ENCODE measurements around the gene ATP5F1E. TPM values are rescaled to one million over a fixed set of nuclear protein-coding genes. Genes with fewer than 3 reads are reported as not detected.
"Not testable (repeated sequence)": the region's sequence is repeated elsewhere in the genome, so short reads cannot be mapped to it uniquely, and the experiment has no call there.

ATP5F1E gene
- total RNA-seq, 1 donor from 2014 or later: 80.0 TPM

DNA sequence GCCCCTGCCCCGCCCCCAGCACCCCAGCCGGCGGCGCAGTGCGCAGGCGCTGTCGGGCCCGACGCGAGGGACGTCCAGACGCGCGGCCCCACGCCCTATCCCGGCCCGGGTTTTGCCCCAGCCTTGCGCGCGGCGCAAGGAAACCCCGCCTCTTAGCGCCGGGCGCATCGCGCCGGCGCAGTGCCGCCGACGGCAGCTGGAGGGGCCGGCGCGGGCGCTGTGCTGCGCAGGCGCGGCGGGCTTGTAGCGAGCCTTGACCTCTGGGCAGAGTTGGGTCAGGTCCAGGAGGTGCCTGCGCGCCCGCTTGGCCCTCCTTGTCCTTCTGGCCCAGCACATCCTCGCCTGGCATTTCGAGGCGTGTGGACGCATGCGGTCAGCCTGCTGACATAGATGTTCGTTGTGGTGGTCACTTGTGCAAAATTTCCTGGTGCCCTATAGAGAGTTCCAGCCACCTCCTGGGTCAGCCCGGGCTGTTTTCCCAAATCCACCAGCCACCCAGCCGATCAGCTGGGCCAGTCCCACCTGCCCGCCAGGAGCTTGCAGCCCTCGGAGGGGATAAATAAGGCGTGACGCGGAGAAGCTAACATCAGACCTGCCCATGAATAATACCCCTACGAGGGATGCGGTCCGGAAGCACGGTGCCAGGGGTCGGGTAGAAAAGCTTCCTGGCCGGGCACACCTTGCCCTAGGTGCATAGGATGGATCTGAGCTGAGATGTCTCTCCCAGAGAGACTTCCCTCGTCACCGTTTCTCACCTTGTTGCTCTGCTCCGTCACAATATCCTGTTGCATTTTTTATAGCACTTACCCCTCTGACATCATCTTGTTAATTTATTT is 10.9 kb upstream of the ATP5F1E start:
- peak; percentile 92 to 94 for DNase-seq (ENCODE audit: low read depth in 2 of 2)

DNA sequence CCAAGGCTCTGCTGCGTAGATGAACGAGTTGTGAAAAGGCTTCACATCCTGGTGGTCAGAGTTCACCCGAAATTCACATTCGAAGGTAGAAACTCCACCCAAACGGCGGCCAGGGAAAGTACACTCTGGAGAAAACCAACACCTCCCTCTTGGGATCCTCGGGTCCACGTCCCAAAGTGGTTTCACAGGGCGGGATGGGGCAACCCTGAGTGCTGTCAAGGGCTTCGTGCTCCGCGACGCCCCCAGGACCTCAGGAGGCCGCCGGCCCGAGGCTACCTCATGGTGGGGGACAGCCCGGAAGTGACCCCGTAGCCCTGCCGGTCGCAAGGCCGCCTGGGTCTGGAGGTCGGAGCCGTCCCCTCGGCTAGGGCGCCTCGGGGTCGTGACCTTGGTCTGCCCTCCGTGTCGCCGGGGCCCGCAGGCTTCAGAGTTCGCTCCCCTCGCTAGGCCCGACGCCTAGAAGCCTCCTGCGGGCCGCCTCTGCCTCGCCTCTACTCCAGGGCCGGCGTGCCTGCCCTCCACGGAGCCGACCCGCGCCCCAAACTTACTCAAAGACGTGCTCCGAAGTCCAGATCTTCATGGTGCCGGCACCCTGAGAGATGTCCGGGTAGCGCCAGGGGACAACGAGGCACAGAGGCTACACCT is 10.1 kb upstream of the ATP5F1E start, which contains the start of gene PRELID3B:
TSS of gene PRELID3B (minus strand) at position 636 of the 645 bp plus-strand sequence. CDS start at position 580, 56 bp downstream.
- peak; percentile 20 to 32 for DNase-seq (ENCODE audit: low read depth in 2 of 2)

DNA sequence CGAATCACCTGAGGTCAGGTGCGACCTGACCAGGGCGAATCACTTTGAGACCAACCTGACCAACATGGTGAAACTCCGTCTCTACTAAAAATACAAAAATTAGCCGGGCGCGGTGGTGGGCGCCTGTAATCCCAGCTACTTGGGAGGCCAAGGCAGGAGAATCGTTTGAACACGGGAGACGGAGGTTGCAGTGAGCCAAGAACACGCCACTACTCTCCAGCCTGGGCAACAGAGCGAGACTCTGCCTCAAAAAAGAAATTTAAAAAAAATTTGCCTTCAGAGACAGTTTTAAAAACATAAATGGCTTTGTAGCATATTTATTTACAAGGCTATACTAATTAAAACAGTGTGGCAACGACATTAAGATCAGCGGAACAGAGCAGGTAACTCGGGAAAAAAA is 9.4 kb upstream of the ATP5F1E start:
- DNase-seq (ENCODE audit: low read depth in 2 of 2): not testable (repeated sequence)

DNA sequence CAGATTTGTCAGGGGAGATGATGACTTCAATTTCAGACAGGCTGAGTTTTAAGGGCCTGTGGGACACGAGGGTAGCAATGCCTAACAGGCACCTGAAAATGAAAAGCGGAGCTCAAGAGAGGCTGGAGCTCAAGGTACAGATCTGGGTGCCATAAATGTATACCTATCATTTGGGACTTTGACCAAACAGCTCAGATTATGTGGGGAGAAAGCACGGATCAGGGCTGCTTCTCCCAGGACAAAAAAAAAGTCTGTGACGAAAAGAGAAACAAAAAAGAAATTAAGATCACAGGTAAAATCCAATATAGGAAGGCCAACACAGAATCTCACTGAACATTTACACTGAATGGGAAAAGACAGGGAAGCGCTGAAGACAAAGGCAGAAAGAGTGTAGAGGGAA is 8.5 kb upstream of the ATP5F1E start:
- no peak for DNase-seq (ENCODE audit: low read depth in 2 of 2)

DNA sequence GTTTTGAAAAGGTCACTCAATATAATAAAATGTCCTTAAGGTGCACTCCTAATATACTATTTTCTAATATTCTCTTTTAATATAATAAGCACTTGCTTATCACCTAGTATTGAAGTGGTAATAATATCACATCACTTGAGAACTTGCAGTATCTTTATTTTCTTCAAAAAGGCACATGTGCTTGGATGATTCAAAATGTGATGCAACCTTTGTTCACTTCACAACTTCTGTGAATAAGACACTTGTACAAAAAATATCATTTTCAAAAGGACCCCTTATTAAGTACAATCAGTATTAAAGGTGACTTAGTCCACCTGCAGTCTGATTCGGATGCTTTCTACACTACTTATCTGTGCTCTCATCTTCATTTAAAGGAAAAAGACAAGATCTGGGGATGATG is 7.1 kb upstream of the ATP5F1E start:
- no peak for DNase-seq (ENCODE audit: low read depth in 2 of 2)

DNA sequence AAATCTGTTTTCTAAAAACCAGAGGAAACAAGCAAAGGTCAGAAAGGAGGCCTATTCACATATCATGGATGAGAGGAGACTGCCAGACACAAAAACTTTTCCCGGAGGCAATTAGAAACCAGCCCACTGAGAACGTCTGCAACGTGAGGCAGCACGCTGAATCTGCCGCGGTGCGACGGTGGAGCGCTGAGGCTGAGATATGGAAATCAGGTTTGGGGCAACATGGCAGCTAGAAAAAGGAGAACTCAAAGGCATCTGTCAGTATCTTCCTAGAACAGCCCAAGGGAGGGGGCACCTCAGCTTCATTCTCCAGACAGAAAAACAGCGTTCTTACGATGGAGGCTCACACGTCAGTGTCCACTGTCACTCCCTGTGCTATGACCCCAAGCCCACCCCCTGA is 5.3 kb upstream of the ATP5F1E start:
- DNase-seq (ENCODE audit: low read depth in 2 of 2): no peak

DNA sequence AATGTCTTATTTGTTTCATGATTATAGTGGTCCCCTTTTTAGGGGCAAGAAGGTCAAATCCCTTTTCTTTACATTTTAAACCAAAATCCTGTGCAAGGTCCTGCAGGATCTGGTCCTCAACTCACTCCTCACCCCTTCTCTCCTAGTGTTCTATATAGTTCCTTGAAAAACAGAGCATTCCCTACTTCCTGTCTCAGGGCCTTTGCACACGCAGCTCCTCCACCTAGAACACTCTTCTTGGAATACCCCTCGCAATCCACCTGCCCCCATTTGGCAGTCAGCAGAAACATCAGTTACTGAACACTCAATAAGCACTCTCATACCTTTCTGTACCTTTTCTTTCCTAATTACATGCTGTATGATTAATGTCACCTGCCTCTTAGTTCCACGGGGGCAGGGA is 3.2 kb upstream of the ATP5F1E start:
- no peak for DNase-seq (ENCODE audit: low read depth in 2 of 2)

DNA sequence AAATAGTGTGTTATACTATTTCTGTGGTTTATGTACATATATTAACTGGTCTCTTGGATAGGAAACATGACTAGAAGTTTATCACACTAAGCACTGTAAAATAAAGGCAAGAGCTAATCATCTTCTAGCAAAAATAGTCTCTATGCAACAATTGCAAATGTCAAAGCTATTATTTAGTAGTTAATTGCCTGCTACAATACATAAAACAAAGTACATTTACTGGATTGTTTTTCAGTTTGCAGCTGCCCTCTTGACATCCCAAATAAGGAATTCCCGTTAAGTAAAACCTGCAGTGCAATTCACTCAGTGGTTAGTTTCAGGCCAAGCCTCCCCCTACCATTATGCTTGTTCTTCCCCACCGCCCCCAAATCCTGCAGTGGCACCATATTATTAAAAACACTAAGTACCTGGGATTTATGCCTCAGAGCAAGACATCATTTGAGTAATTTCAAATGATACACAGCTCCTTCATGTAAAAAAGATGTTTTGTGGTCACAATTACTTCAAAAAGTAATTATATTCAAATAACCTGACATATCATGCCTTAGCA is 1.6 kb upstream of the ATP5F1E start:
- no peak for DNase-seq (ENCODE audit: low read depth in 2 of 2)

DNA sequence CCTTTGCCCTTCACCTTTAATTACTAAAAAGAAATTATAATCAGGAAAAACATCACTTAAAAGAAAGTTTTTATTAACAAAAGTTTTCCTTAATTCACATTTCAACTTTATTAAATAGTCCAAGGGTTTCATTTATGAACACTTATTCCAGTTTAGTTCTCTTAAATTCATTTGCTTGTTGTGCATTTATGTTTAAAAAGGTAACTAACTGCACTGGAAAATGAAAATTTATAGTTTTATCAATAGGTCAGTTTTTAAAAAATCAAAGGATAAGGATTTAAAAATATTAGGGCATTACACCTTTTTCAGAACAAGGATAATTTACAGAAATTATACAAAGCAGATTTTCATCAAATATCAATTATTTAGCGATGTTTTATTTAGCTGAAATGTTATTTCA is 958 bp upstream of the ATP5F1E start:
- no peak for DNase-seq (ENCODE audit: low read depth in 2 of 2)

DNA sequence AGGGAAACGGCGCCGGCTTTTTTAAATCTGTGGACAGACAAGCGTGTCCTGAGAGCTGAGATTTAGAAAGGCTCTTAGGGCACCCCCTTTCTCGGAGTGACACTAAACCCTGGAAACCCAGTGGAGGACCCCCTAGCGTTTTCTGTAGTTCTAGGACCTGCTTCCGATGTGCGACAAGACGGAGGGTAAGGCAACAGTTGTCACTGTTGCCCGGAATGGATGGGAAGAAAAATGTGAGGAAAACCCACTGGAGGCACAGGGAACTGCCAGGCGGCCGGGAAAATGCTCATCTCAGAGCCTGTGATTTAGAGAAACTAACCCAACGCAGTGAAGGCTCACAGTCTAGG is 551 bp upstream of the ATP5F1E start:
- peak; percentile 45 to 48 for DNase-seq (ENCODE audit: low read depth in 2 of 2)

DNA sequence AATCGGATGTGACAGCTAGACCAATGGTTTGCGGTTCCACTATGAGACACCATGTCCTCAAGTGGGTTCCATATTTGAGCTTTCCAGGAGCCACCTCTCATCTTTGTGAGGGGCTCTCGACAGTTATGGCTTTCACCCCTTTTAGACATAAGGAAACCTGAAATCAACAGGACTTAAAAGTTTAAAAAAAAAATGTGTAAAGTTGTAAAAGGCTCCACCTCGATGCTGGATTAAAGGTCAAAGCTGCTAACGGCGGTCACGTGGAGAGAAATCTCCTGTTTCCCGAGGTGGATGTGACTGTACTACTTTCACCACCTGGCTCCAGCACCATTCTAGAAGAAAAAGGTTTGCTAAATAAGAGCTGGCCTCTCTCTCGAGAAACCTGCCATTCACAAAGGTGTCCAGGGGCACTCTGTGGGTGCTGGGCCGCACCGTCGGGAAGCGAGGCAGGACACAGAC is 542 bp downstream of the ATP5F1E start:
- no peak for DNase-seq (ENCODE audit: low read depth in 2 of 2)

DNA sequence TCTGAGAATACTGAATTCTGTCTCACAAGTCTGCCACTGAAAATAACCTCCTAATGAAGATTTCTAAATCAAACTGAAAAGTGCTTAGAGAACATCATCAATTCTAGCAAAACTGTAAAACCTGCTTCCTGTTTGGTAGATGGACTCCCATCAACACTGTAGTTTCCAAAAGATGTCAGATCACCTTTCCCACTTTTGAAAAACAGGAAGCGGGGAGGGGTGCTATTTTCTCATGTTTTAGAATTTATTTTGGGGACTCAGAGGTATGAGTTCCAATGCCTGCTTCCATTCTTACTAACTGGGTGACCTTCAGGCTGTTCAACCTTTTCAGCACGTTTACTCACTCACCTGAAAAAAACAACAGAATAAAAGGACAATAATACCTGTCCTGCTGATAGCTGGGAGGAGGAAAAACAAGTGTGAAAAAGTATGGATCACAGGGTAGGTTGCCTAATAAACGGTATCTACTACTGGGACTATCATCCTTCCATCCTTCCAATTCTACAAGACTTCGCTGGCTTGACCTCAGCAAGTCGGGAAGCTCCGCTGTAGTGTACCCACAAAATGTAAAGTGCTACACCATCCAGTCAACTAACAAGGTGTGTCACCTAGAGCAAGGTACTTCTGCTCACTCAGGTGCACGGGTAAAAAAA is 1.1 kb downstream of the ATP5F1E start:
- DNase-seq (ENCODE audit: low read depth in 2 of 2): peak in 1 of 2 donors; percentile 31

DNA sequence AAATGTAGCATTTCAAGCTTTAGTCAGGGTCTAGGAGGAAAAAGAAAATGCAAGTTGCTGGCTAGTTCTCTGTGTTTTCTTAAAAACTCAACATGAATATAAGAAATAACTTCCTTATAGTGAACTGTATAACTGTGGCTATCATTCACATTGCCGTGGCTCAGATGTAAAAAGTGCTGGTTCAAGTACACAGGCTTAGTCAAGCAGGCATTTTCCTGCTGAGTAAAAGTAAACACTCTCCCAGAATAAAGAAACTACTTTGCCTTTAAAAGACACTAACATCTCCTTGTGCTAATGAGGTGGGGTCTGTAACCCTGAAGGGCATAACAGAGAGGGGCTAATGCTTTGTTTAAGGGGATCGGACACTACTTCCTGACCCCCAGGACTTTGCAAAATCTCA is 3.3 kb downstream of the ATP5F1E start:
- DNase-seq (ENCODE audit: low read depth in 2 of 2): no peak

DNA sequence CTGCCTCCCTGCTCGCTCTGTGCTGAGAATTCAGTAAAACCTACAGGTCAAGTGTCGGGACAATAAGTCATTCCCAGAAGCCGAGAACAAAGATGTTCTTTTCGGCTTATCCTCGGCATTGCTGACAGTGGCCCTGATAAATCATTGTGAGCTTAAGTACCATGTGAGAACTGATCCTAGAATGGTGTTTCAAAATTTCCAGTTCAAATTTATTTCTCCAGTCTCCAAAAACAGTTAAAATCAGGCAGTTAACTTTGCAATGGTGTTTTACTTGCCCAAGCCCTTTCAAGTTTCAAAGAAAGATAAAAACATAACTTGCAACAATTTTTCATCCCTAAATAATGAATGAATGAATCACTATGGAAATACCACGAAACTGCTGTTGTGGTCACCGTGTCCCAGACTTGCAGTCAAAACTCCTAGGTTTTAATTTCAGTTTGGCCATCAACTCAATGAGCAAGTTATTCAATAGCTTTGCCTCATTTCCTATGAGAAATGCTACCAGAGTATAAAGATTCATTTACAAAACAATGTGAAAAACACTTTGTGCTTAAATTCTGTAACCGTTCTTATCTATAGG is 4.3 kb downstream of the ATP5F1E start:
- DNase-seq (ENCODE audit: low read depth in 2 of 2): peak; percentile 24 to 52

DNA sequence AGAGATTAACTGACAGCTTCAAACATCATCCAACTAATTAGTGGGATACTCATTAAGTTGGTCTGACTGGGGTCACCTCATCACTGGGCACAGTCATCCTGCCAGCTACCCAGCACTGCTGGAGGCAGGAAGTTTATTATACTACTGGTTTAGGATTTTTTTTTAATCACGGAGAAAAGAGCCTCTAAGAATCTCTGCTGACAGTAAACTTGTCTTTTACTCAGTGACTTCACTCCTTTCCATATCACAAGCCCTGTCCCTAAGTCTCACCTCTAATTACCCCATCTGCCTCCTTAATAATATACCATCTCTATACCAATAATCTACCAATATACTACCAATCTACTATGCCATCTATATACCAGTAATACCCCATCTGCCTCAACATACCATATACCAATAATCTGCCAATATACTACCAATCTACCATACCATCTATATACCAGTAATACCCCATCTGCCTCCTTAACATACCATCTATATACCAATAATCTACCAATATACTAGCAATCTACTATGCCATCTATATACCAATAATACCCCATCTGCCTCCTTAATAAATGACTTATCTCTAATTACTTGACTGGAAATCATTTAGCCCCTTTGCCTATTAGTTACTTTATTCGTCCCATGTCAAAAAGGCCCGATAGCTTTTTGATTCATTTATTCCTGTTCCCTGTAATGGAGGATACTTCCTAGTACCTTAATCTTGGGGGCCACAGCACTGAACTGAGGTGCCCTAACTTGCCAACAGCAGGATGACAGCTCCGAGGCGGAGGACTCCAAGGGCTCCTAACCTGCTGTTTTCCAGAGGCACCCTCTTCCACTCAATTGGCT is 5.0 kb downstream of the ATP5F1E start:
- DNase-seq (ENCODE audit: low read depth in 2 of 2): no peak

DNA sequence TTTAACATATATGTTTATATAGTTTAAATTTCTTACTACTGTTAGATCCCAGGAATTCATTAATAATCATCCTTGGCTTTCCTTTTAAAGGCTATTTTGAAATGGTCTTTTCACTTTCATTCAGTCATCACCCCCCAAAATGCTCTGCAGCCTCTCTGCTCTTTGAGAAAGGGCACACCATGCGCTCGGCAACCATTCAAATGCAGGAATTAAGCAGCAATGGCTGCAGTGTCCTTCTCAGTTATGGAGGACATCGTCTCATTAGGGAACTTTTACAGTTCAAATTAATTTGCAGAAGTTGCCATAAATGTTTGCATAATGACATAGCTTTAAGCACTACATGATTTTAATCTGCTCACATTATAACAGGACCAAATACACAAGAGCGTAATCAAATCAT is 6.6 kb downstream of the ATP5F1E start:
- DNase-seq (ENCODE audit: low read depth in 2 of 2): no peak

DNA sequence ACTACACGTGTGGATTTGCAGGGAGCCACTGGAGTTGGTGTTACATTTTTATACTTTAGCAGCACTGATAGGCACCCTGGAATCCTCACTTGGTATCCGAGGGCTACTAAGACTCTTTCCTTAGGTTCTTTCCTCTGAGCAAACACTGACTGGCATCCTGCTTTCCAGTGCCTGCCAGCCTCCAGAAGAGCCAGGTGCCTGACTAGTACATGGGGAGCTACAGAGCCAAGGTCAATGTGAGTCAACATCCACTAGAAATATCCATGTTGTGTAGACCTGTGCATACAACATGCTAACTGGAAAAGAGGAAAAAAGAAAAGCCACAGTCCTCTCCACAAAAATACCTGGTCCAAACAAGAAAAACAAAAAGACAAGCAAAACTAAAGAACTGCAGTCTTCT is 7.0 kb downstream of the ATP5F1E start:
- DNase-seq (ENCODE audit: low read depth in 2 of 2): no peak

DNA sequence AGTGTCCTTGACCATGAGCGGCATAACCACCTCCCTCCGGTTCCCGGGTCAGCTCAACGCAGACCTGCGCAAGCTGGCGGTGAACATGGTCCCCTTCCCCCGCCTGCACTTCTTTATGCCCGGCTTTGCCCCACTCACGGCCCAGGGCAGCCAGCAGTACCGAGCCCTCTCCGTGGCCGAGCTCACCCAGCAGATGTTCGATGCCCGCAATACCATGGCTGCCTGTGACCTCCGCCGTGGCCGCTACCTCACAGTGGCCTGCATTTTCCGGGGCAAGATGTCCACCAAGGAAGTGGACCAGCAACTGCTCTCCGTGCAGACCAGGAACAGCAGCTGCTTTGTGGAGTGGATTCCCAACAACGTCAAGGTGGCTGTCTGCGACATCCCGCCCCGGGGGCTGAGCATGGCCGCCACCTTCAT is 8.0 kb downstream of the ATP5F1E start:
- no peak for DNase-seq (ENCODE audit: low read depth in 2 of 2)

DNA sequence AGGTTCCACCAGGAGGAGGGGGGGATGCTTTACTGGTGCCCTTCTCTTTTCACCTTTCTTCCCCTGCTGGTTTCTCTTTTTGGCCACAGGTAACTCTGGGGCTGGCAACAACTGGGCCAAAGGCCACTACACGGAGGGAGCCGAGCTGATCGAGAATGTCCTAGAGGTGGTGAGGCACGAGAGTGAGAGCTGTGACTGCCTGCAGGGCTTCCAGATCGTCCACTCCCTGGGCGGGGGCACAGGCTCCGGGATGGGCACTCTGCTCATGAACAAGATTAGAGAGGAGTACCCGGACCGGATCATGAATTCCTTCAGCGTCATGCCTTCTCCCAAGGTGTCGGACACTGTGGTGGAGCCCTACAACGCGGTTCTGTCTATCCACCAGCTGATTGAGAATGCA is 8.5 kb downstream of the ATP5F1E start:
- no peak for DNase-seq (ENCODE audit: low read depth in 2 of 2)

DNA sequence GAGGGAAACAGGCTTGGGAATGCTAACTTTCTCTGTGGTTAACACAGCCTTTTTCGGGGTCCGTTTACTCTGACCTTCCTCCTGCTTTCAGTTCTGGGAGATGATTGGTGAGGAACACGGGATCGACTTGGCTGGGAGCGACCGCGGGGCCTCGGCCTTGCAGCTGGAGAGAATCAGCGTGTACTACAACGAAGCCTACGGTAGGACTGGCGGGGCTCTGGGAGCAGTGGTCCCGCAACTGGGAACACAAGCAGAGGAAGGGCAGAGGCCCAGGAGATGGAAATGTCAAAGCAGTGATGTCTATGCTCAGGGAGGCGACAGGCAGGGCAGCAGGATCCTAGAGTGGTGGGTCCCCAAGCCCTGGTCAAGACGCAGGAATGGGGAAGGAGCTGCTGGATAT is 9.4 kb downstream of the ATP5F1E start:
- DNase-seq (ENCODE audit: low read depth in 2 of 2): no peak
